T-cell (primary cell): ENCODE data around the gene CCDC33. TPM values are rescaled to one million over a fixed set of nuclear protein-coding genes. Genes with fewer than 3 reads are reported as not detected.

Source experiments
- ATAC-seq, 4 experiments: fragments of 200-7000 bp in 3 of 4; fragments of 150-1000 bp in 1 of 4; cut with Tn5 transposase; replicated peaks in 1 of 4; 1 replicate in 3 of 4; 2 replicates in 1 of 4; pipeline ENCODE4 v1.10.0; 2021; ENCODE audit warnings: moderate library complexity in 3 of 4, mild to moderate bottlenecking in 2 of 4, moderate number of reproducible peaks in 1 of 4
- CTCF ChIA-PET, 2 donors: fragments of 300-600 bp; sonication (Branson Sonifier 250); formaldehyde crosslinking; loops; one replicate each; lab custom pipeline; 2022; ENCODE audit warnings: antibody characterized with exemption in 2 of 2; lab: Charles Lee
- POLR2A ChIA-PET, 2 donors: fragments of 300-600 bp; sonication (Branson Sonifier 250); formaldehyde crosslinking; loops; one replicate each; lab custom pipeline; 2022; ENCODE audit warnings: antibody characterized with exemption in 2 of 2; lab: Charles Lee
- DNase-seq, 35 experiments: peaks; one replicate each; pipeline versions ENCODE4 v3.0.0 to v3.0.0-alpha.2; 2013 to 2023
- H3K27ac ChIP-seq: one replicate; pipeline ENCODE4 v1.5.1; 2013; ENCODE audit warnings: low read length
- H3K27me3 ChIP-seq, 2 experiments: replicated peaks in 1 of 2; 1 replicate in 1 of 2; 2 replicates in 1 of 2; pipeline versions ENCODE4 v1.6.1 to v1.7.0; 2013; ENCODE audit warnings: low read length in 1 of 2, mixed read lengths in 1 of 2; ENCODE audit not compliant: control insufficient read depth in 2 of 2, insufficient read depth in 2 of 2; ENCODE audit errors: extremely low read depth in 1 of 2
- H3K36me3 ChIP-seq, 2 donors: 1 replicate in 1 of 2; 2 replicates in 1 of 2; pipeline versions ENCODE4 v1.6.1 to v1.7.0; 2013; ENCODE audit warnings: low read length in 1 of 2; ENCODE audit not compliant: control insufficient read depth in 2 of 2, insufficient read depth in 1 of 2; ENCODE audit errors: extremely low read depth in 1 of 2
- H3K4me1 ChIP-seq, 2 experiments: 1 replicate in 1 of 2; 2 replicates in 1 of 2; pipeline versions ENCODE4 v1.6.1 to v1.7.0; 2013; ENCODE audit warnings: low read length in 2 of 2, mixed read lengths in 1 of 2; ENCODE audit not compliant: insufficient read depth in 2 of 2, control insufficient read depth in 1 of 2; ENCODE audit errors: extremely low read depth in 1 of 2
- H3K4me3 ChIP-seq, 2 donors: 1 replicate in 1 of 2; 2 replicates in 1 of 2; pipeline versions ENCODE4 v1.5.1 to v1.7.0; 2013; ENCODE audit warnings: mild to moderate bottlenecking in 2 of 2, low read length in 1 of 2, moderate library complexity in 1 of 2; ENCODE audit not compliant: control insufficient read depth in 1 of 2; ENCODE audit errors: extremely low read depth in 1 of 2
- H3K9me3 ChIP-seq: 2 replicates; pipeline ENCODE4 v1.7.0; 2013
- H3K27ac Mint-ChIP-seq, 2 donors: one replicate each; pipeline ENCODE4 v1.8.0; 2020 to 2021; ENCODE audit warnings: mild to moderate bottlenecking in 2 of 2, mixed read lengths in 2 of 2
- H3K27me3 Mint-ChIP-seq, 2 donors: one replicate each; pipeline ENCODE4 v1.8.0; 2021 to 2022; ENCODE audit warnings: mixed read lengths in 2 of 2
- H3K36me3 Mint-ChIP-seq: one replicate; pipeline ENCODE4 v1.8.0; 2021; ENCODE audit warnings: mixed read lengths
- H3K4me1 Mint-ChIP-seq, 3 donors: one replicate each; pipeline ENCODE4 v1.8.0; 2020 to 2022; ENCODE audit warnings: mixed read lengths in 3 of 3, mild to moderate bottlenecking in 1 of 3
- H3K4me3 Mint-ChIP-seq, 3 donors: one replicate each; pipeline ENCODE4 v1.8.0; 2020 to 2022; ENCODE audit warnings: mild to moderate bottlenecking in 3 of 3, mixed read lengths in 3 of 3, moderate library complexity in 3 of 3
- H3K9me3 Mint-ChIP-seq, 3 donors: one replicate each; pipeline ENCODE4 v1.8.0; 2020 to 2022; ENCODE audit warnings: mixed read lengths in 3 of 3
- WGBS: methylation state at CpG from one replicate; pipeline ENCODE4 v1.1.5; 2013; ENCODE audit warnings: missing lambda C conversion rate; ENCODE audit not compliant: insufficient coverage; 5-methylcytosine and 5-hydroxymethylcytosine counted together
- total RNA-seq, 35 experiments: library from RNA in 6 of 35; stranded (reverse) in 6 of 35; fragments of 120-200 nt in 1 of 35; gene quantifications; one replicate each; pipeline versions ENCODE4 v1.2.1 to v1.2.4 and lab custom pipeline; 2013 to 2026

CCDC33 gene
- total RNA-seq, 5 donors from 2014 or later (not counting 1 experiment from before 2014, with no cell fraction given), result not detected

DNA sequence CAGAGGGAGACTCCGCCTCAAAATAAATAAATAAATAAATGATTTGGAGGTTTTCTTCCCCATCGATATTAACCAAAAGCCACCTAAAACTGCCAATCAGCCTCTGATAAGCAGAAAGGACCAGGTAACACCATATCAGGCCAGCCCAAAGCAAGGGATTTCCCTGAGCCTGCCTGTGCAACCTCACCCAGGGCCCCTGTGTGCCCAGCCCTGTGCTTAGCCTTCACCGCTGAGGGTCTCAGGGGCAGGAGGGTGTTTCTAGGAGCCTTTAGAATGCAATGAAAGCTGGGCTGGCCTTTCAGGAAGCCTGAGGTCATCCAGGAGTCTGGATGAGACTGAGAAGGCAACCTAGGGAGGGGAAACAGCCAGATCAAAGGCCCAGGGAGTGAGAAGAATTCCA is 95.9 kb downstream of the CCDC33 start:
- Mint-ChIP-seq H3K9me3 (no peaks in the 10 kb centered on the region), H3K4me1 (peaks cover 9 to 11% (median 10%) of the 10 kb centered on the region in 3 donors), H3K27me3 (no peaks in the 10 kb centered on the region), H3K27ac (no peak overlapping the region), H3K4me3 (no peak overlapping the region), H3K36me3 (no peaks in the 10 kb centered on the region)
- 100% methylated on average over 1 of the region's 3 CpGs for WGBS
- Histone ChIP-seq H3K4me1 (peaks cover 2 to 10% of the 10 kb centered on the region in 2 experiments), H3K9me3 (no peaks in the 10 kb centered on the region), H3K27me3 (peaks cover 0 to 2% of the 10 kb centered on the region in 2 experiments), H3K27ac (no peak overlapping the region), H3K36me3 (no peaks in the 10 kb centered on the region), H3K4me3 (no peak overlapping the region)
- ATAC-seq (no peak), DNase-seq (no peak)
- CTCF ChIA-PET, result no interaction called here
- POLR2A ChIA-PET, result no interaction called here

- CTCF ChIA-PET, result interaction anchor here in 1 of 2 donors (0.6 kb wide), 1 partner anchor 12 kb away, joined by 3 read pairs; no protein-coding TSS in a partner anchor
- Mint-ChIP-seq H3K36me3 (no peaks in the 10 kb centered on the region), H3K27me3 (no peaks in the 10 kb centered on the region), H3K4me1 (peaks cover 9 to 11% (median 10%) of the 10 kb centered on the region in 3 donors), H3K4me3 (no peak overlapping the region), H3K9me3 (no peaks in the 10 kb centered on the region), H3K27ac (no peak overlapping the region)
- no peaks in the 10 kb centered on the region for H3K9me3 ChIP-seq
- ATAC-seq, result no peak
- DNase-seq, result no peak
- WGBS, result 92% methylated on average over 9 of the region's 10 CpGs
- peaks cover 0 to 2% of the 10 kb centered on the region in 2 experiments for H3K27me3 ChIP-seq
- POLR2A ChIA-PET, result no interaction called here
- H3K27ac ChIP-seq, result no peak overlapping the region
- no peak overlapping the region for H3K4me3 ChIP-seq
- peaks cover 2 to 10% of the 10 kb centered on the region in 2 experiments for H3K4me1 ChIP-seq
- H3K36me3 ChIP-seq, result no peaks in the 10 kb centered on the region
These were observed 96.5 kb downstream of the CCDC33 start for GRCh38 chr15:74332611-74333010.

DNA sequence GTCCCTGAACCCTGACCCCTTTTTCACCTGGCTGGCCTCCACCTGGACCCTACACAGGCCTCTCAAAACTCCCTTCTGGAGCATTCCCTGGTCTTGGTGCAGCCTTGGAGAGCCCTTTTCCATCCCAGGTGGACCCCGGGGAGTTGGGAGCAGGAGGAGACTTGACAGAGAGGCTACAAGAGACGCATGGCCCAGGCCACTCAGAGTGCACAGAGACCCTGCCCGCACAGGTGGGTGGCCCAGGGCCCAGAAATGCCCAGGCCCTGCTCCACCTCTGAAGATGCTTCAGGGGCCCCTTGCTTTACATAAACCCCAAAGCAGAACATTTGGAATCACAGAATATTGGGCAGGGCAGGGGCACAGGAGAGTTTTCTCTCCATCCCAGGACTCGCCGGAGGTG is 97.0 kb downstream of the CCDC33 start:
- Mint-ChIP-seq H3K27ac (no peak overlapping the region), H3K4me3 (no peak overlapping the region), H3K4me1 (peaks cover 5 to 8% (median 6%) of the 10 kb centered on the region in 3 donors), H3K27me3 (no peaks in the 10 kb centered on the region), H3K36me3 (no peaks in the 10 kb centered on the region), H3K9me3 (no peaks in the 10 kb centered on the region)
- H3K36me3 ChIP-seq, result no peaks in the 10 kb centered on the region
- H3K27me3 ChIP-seq, result peaks cover 0 to 2% of the 10 kb centered on the region in 2 experiments
- DNase-seq, result no peak
- no peak overlapping the region for H3K4me3 ChIP-seq
- no peak for ATAC-seq
- no peak overlapping the region for H3K27ac ChIP-seq
- CTCF ChIA-PET, result interaction anchor here in 1 of 2 donors (0.6 kb wide), 1 partner anchor 12 kb away, joined by 3 read pairs; no protein-coding TSS in a partner anchor
- H3K4me1 ChIP-seq, result peaks cover 1 to 8% of the 10 kb centered on the region in 2 experiments
- WGBS, result 71% methylated on average over 1 of the region's 5 CpGs
- POLR2A ChIA-PET, result no interaction called here
- no peaks in the 10 kb centered on the region for H3K9me3 ChIP-seq

GRCh38 chr15:74333662-74334061 is 97.5 kb downstream of the CCDC33 start:
- Histone ChIP-seq H3K9me3 (no peaks in the 10 kb centered on the region), H3K27ac (no peak overlapping the region), H3K27me3 (peaks cover 0 to 2% of the 10 kb centered on the region in 2 experiments), H3K4me3 (no peak overlapping the region), H3K4me1 (peaks cover 0 to 2% of the 10 kb centered on the region in 2 experiments), H3K36me3 (no peaks in the 10 kb centered on the region)
- Mint-ChIP-seq H3K9me3 (no peaks in the 10 kb centered on the region), H3K36me3 (no peaks in the 10 kb centered on the region), H3K4me3 (no peak overlapping the region), H3K27me3 (no peaks in the 10 kb centered on the region), H3K4me1 (peaks cover under 1 to 2% (median 2%) of the 10 kb centered on the region in 3 donors), H3K27ac (no peak overlapping the region)
- ATAC-seq, result no peak
- DNase-seq, result no peak
- CTCF ChIA-PET, result no interaction called here
- POLR2A ChIA-PET, result no interaction called here
- 81% methylated on average over 3 of the region's 5 CpGs for WGBS

DNA sequence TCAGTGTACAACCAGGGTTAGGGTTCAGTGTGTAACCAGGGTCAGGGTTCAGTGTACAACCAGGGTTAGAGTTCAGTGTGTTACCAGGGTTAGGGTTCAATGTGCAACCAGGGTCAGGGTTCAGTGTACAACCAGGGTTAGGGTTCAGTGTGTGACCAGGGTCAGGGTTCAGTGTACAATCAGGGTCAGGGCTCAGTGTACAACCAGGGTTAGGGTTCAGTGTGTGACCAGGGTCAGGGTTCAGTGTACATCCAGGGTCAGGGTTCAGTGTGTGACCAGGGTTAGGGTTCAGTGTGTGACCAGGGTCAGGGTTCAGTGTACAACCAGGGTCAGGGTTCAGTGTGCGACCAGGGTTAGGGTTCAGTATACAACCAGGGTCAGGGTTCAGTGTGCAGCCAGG is 98.0 kb downstream of the CCDC33 start:
- 67% methylated on average over 1 of the region's 1 CpG for WGBS
- H3K27ac Mint-ChIP-seq, result no peak overlapping the region
- no peaks in the 10 kb centered on the region for H3K27me3 Mint-ChIP-seq
- no peaks in the 10 kb centered on the region for H3K9me3 Mint-ChIP-seq
- Histone ChIP-seq H3K36me3 (no peaks in the 10 kb centered on the region), H3K27ac (no peak overlapping the region), H3K27me3 (peaks cover 0 to 2% of the 10 kb centered on the region in 2 experiments), H3K9me3 (no peaks in the 10 kb centered on the region), H3K4me1 (no peaks in the 10 kb centered on the region), H3K4me3 (no peak overlapping the region)
- no peak for ATAC-seq
- H3K4me1 Mint-ChIP-seq, result no peaks in the 10 kb centered on the region
- POLR2A ChIA-PET, result no interaction called here
- DNase-seq, result no peak
- CTCF ChIA-PET, result no interaction called here
- no peaks in the 10 kb centered on the region for H3K36me3 Mint-ChIP-seq
- no peak overlapping the region for H3K4me3 Mint-ChIP-seq

GRCh38 chr15:74335396-74335795 is 99.3 kb downstream of the CCDC33 start:
- H3K27me3 Mint-ChIP-seq, result no peaks in the 10 kb centered on the region
- no peak overlapping the region for H3K4me3 Mint-ChIP-seq
- Histone ChIP-seq H3K9me3 (no peaks in the 10 kb centered on the region), H3K36me3 (no peaks in the 10 kb centered on the region), H3K27me3 (peaks cover 0 to 5% of the 10 kb centered on the region in 2 experiments), H3K27ac (no peak overlapping the region), H3K4me3 (no peak overlapping the region), H3K4me1 (no peaks in the 10 kb centered on the region)
- no peaks in the 10 kb centered on the region for H3K36me3 Mint-ChIP-seq
- WGBS, result 90% methylated on average over 8 of the region's 8 CpGs
- DNase-seq (no peak), ATAC-seq (no peak)
- ChIA-PET POLR2A (no interaction called here), CTCF (no interaction called here)
- H3K27ac Mint-ChIP-seq, result no peak overlapping the region
- no peaks in the 10 kb centered on the region for H3K4me1 Mint-ChIP-seq
- H3K9me3 Mint-ChIP-seq, result no peaks in the 10 kb centered on the region
